Kidney (tissue), 14 donors: ENCODE results near the gene COBLL1. TPM values are rescaled to one million over a fixed set of nuclear protein-coding genes. Genes with fewer than 3 reads are reported as not detected.

Experiments used
- DNase-seq, 5 donors: peaks; one replicate each; pipeline ENCODE4 v3.0.0-alpha.2; 2013 to 2020
- FAIRE-seq: peaks from 2 replicates; lab custom pipeline; 2012; peaks lifted over from hg19 to GRCh38; lab: Jason Lieb, UNC
- H3K27ac ChIP-seq, 2 donors: one replicate each; pipeline ENCODE4 v1.7.0; 2013; ENCODE audit warnings: low read depth in 2 of 2, low read length in 2 of 2, inconsistent platforms in 1 of 2
- H3K27me3 ChIP-seq: one replicate; pipeline ENCODE4 v1.7.1; 2013; ENCODE audit warnings: low read length, inconsistent platforms; ENCODE audit not compliant: control insufficient read depth, insufficient read depth
- H3K36me3 ChIP-seq, 3 donors: one replicate each; pipeline versions ENCODE4 v1.7.0 to v1.7.1; 2013; ENCODE audit warnings: low read length in 3 of 3, control low read depth in 1 of 3, inconsistent platforms in 1 of 3; ENCODE audit not compliant: insufficient read depth in 3 of 3, control insufficient read depth in 2 of 3
- H3K4me1 ChIP-seq, 3 donors: one replicate each; pipeline versions ENCODE4 v1.7.0 to v1.7.1; 2013; ENCODE audit warnings: low read length in 3 of 3, inconsistent platforms in 1 of 3, low read depth in 1 of 3; ENCODE audit not compliant: control insufficient read depth in 2 of 3, insufficient read depth in 2 of 3
- H3K4me3 ChIP-seq, 3 donors: one replicate each; pipeline versions ENCODE4 v1.7.0 to v1.8.1; 2013; ENCODE audit warnings: low read length in 3 of 3, control low read depth in 1 of 3, inconsistent platforms in 1 of 3
- H3K9ac ChIP-seq, 3 donors: one replicate each; pipeline versions ENCODE4 v1.7.0 to v1.7.1; 2013; ENCODE audit warnings: low read length in 3 of 3, control low read depth in 1 of 3, inconsistent platforms in 1 of 3
- H3K9me3 ChIP-seq, 3 donors: one replicate each; pipeline versions ENCODE4 v1.7.0 to v1.7.1; 2013; ENCODE audit warnings: low read length in 3 of 3, control low read depth in 1 of 3, inconsistent platforms in 1 of 3; ENCODE audit not compliant: control insufficient read depth in 2 of 3, insufficient read depth in 1 of 3
- CTCF ChIP-seq: IDR thresholded peaks from 3 replicates; pipeline ENCODE4 v1.5.1; 2012; ENCODE audit warnings: mild to moderate bottlenecking, moderate library complexity, borderline replicate concordance; ENCODE audit not compliant: insufficient read depth; ENCODE audit errors: extremely low read depth
- intact Hi-C: fragments of 100-400 bp; cut with DNase I; formaldehyde crosslinking; loops from one replicate; pipeline ENCODE4 v1.11.1; 2022
- polyA plus RNA-seq: library from polyadenylated mRNA; stranded (reverse); fragments of 350-450 nt; fragmentation: Illumina TruSeq; extraction: RNeasy Lipid Tissue Mini Kit (QIAGEN cat#74804); gene quantifications from one replicate; pipeline ENCODE4 v1.2.3, GENCODE V29; 2014; ENCODE audit warnings: low read depth, low replicate concordance; ENCODE audit not compliant: insufficient read depth
- total RNA-seq: library from RNA; stranded (reverse); fragmentation: NEBNext Ultra II Directional; extraction: Animal tissue kit (Norgen Biotek cat#: 25700); gene quantifications from one replicate; pipeline ENCODE4 v1.2.1, GENCODE V29; 2021
- donor health status: control.
- donor health status: control.
- donor health status: control.
- donor health status: control.
- donor health status: control.
- donor health status: DM: yes; HTN: yes; CAD: no.
- donor health status: Normal renal cell carcinoma (clear cell type).

COBLL1 gene
- total and polyA plus RNA-seq, 2 donors from 2014 or later = 39.7 to 205 TPM

GRCh38 chr2:164888592-164888991, 47.0 kb upstream of the COBLL1 start:
- peaks cover 0 to 2% (median 0%) of the 10 kb centered on the region in 3 donors for H3K4me1 ChIP-seq
- intact Hi-C loops = no loop called here
- H3K9ac ChIP-seq = no peak overlapping the region
- no peak overlapping the region for H3K27ac ChIP-seq
- H3K4me3 ChIP-seq = no peak overlapping the region
- FAIRE-seq = no peak
- no peaks in the 10 kb centered on the region for H3K9me3 ChIP-seq
- H3K36me3 ChIP-seq = no peaks in the 10 kb centered on the region
- TF ChIP-seq CTCF = no peak
- H3K27me3 ChIP-seq = no peaks in the 10 kb centered on the region
- DNase-seq = no peak

- intact Hi-C loops = no loop called here
- DNase-seq (no peak), FAIRE-seq (no peak)
- no peak for TF ChIP-seq CTCF
- Histone ChIP-seq H3K4me3 (no peak overlapping the region), H3K9me3 (no peaks in the 10 kb centered on the region), H3K27me3 (no peaks in the 10 kb centered on the region), H3K4me1 (peaks cover 0 to 2% (median 0%) of the 10 kb centered on the region in 3 donors), H3K27ac (no peak overlapping the region), H3K9ac (no peak overlapping the region), H3K36me3 (no peaks in the 10 kb centered on the region)
These were observed 46.0 kb upstream of the COBLL1 start for GRCh38 chr2:164887434-164888144.

- Histone ChIP-seq H3K4me1 (peaks cover 0 to 6% (median 4%) of the 10 kb centered on the region in 3 donors), H3K9me3 (no peaks in the 10 kb centered on the region), H3K4me3 (no peak overlapping the region), H3K36me3 (no peaks in the 10 kb centered on the region), H3K27me3 (no peaks in the 10 kb centered on the region), H3K27ac (peak overlapping the region in 1 of 2 donors; percentile 34), H3K9ac (no peak overlapping the region)
- FAIRE-seq = no peak
- intact Hi-C loops = no loop called here
- no peak for DNase-seq
- no peak for TF ChIP-seq CTCF
These were observed 40.7 kb upstream of the COBLL1 start for GRCh38 chr2:164882276-164882675.
